Smooth muscle cell of the coronary artery (primary cell): Measurements from ENCODE around the gene DNAJC21. TPM values are rescaled to one million over a fixed set of nuclear protein-coding genes. Genes with fewer than 3 reads are reported as not detected.

Experiments
- total RNA-seq: library from RNA; depleted of rRNA; stranded (reverse); fragments of >200 nt; gene quantifications from 2 replicates; pipeline ENCODE4 v1.2.3, GENCODE V29; 2014; ENCODE audit warnings: low replicate concordance

Gene DNAJC21
- total RNA-seq: 28.0 and 80.7 TPM in 2 replicates

DNA sequence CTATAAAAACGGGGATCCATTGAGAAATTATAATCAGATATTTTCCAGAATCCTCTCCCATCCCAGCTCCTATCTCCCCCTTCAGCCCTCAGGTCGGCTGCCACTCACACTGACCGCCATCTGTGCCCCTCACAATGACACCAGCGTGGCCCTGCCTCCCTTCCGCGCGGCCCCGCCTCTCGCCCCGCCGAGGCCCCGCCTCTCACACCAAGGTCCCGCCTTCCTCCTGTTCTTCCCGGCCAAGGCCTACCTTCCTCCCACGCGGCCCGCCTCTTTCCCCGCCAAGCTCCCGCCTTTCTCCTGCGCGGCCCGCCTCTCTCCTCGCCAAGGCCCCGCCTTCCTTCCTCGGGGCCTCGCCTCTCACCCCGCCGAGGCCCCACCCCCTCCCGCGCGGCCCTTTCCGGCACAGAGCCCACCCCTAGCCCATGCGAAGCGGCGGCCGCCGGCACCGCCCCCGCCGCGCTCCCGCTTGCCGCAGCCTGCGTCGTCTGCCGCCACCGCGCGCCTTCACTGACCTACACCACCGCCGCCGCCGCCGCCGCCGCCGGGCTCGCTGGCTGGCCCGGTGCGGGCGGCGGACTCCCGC, at the start of gene DNAJC21:
DNAJC21 (plus strand) TSS at position 426 of the 586 bp plus-strand sequence. CDS start 261 bp downstream, outside the sequence.

DNA sequence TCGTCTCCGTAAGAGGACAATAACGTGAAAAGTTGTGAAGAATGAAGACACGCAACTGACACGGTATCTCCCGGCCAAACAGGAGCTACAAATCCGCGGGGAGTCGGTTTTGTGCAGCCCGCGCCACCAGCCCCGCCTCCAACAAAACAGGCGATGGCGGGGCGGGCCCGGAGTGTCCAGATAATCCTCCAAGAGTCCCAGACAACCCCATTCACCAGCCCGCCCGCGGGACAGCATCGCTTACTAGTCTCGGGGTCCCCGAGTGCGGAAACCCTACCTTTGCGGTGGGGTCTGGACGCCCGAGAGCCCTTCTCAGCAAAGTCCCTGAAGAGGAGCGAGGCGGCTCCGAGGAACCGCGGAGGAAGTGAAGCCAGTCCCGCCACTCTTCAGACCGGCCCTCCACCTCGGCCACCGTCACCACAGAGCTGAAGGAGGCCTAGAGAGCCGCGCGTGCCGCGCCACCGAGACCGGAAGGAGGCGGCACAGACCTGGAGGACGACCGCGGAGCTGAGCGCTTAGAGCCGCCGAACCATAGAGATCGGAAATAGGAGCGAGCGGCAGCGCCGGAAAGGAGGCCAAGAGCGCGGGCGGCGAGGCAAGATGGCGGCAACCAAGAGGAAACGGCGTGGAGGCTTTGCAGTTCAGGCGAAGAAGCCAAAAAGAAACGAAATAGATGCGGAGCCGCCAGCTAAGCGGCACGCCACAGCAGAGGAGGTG, 14.1 kb upstream of the DNAJC21 start, which contains the start of the genes BRIX1 and RAD1:
BRIX1 (plus strand) TSS at position 573 of the 717 bp plus-strand sequence; CDS start at position 601, 28 bp downstream.
RAD1 (minus strand) TSS at position 366 of the 717 bp plus-strand sequence. CDS start 612 bp downstream, outside the sequence.

Other genes starting within 250 kb of the DNAJC21 start
- 0.12 TPM in 1 of 2 replicates, not detected in the other for gene TTC23L, start 90.4 kb upstream of the DNAJC21 start, total RNA-seq
- gene RAD1, start 14.1 kb upstream of the DNAJC21 start, total RNA-seq: 30.7 and 41.4 TPM in 2 replicates
- gene BRIX1, start 13.8 kb upstream of the DNAJC21 start, total RNA-seq: 18.6 and 23.2 TPM in 2 replicates
- not detected in 2 replicates for gene AGXT2, start 118.4 kb downstream of the DNAJC21 start, total RNA-seq